ENCODE measurements around the gene PLCB1.

PLCB1 gene

GRCh38 chr20:8549192-8549591 lies 417.1 kb downstream of the PLCB1 start:
- H3K27ac ChIP-seq (ENCODE audit: low read depth, low read length) = no peak overlapping the region
- H4K8ac ChIP-seq (ENCODE audit: low read depth, low read length) = no peak overlapping the region
- H3K4me1 ChIP-seq (ENCODE audit: control insufficient read depth in 1 of 2, insufficient read depth in 2 of 2, low read length in 2 of 2) = no peaks in the 10 kb centered on the region
- H3K27me3 ChIP-seq (ENCODE audit: insufficient read depth, low read length) = no peaks in the 10 kb centered on the region
- H3K23ac ChIP-seq (ENCODE audit: low read length) = no peak overlapping the region
- no CpG with 5 or more reads among the region's 3 CpGs for WGBS (ENCODE audit: extremely low coverage, insufficient coverage, insufficient read length)
- H3K4me2 ChIP-seq (ENCODE audit: low read length) = no peak overlapping the region
- no peak overlapping the region for H3K4me3 ChIP-seq (ENCODE audit: low read depth, low read length)
- no peak overlapping the region for H4K91ac ChIP-seq (ENCODE audit: low read depth, low read length)
- H3K14ac ChIP-seq (ENCODE audit: low read length) = no peak overlapping the region
- H2AFZ ChIP-seq (ENCODE audit: insufficient read depth, low read length, poor library complexity) = no peak overlapping the region
- no peak overlapping the region for H3K4ac ChIP-seq (ENCODE audit: low read depth, low read length)
- no peaks in the 10 kb centered on the region for H3K79me2 ChIP-seq (ENCODE audit: control insufficient read depth, insufficient read depth, low read length, poor library complexity)
- H2BK120ac ChIP-seq (ENCODE audit: insufficient read depth, low read length, poor library complexity) = no peak overlapping the region
- no peak overlapping the region for H4K12ac ChIP-seq (ENCODE audit: low read depth, low read length)
- no peaks in the 10 kb centered on the region for H3K79me1 ChIP-seq (ENCODE audit: low read length)
- no peaks in the 10 kb centered on the region for H3K36me3 ChIP-seq (ENCODE audit: control insufficient read depth in 1 of 2, insufficient read depth in 2 of 2, low read length in 2 of 2)
- H3K9me3 ChIP-seq (ENCODE audit: insufficient read depth, low read depth, low read length) = no peaks in the 10 kb centered on the region
- no peak overlapping the region for H2AK5ac ChIP-seq (ENCODE audit: low read length)
- no peak overlapping the region for H3K18ac ChIP-seq (ENCODE audit: low read length)
- no peak overlapping the region for H3K9ac ChIP-seq (ENCODE audit: low read length)
- H2BK5ac ChIP-seq (ENCODE audit: low read depth, low read length, poor library complexity) = no peak overlapping the region
- no peak overlapping the region for H2BK12ac ChIP-seq (ENCODE audit: low read length)
- DNase-seq = no peak

DNA sequence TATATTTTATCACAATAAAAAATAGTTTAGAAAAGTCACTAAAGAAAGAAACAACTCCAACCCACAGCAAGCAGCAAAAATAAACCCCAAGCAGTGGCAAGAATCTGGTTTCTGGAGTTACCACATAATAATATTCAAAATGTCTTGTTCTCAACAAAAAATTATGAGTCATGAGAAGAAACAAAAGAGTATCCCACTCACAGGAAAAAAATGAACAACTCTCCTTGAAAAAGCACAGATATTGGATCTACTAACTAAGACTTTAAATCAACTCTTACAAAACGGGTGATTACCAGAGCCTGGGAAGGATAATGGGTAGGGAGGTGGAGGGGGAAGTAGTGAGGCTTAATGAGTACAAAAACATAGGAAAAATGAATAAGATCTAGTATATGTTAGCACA lies 425.6 kb downstream of the PLCB1 start:
- Histone ChIP-seq H3K4me3 (ENCODE audit: low read depth, low read length) (no peak overlapping the region), H3K9ac (ENCODE audit: low read length) (no peak overlapping the region), H3K4me2 (ENCODE audit: low read length) (no peak overlapping the region), H3K27me3 (ENCODE audit: insufficient read depth, low read length) (no peaks in the 10 kb centered on the region), H2BK5ac (ENCODE audit: low read depth, low read length, poor library complexity) (no peak overlapping the region), H2AK5ac (ENCODE audit: low read length) (no peak overlapping the region), H3K79me2 (ENCODE audit: control insufficient read depth, insufficient read depth, low read length, poor library complexity) (no peaks in the 10 kb centered on the region), H3K4ac (ENCODE audit: low read depth, low read length) (no peak overlapping the region), H2BK120ac (ENCODE audit: insufficient read depth, low read length, poor library complexity) (no peak overlapping the region), H3K36me3 (ENCODE audit: control insufficient read depth in 1 of 2, insufficient read depth in 2 of 2, low read length in 2 of 2) (no peaks in the 10 kb centered on the region), H3K9me3 (ENCODE audit: insufficient read depth, low read depth, low read length) (no peaks in the 10 kb centered on the region), H3K18ac (ENCODE audit: low read length) (no peak overlapping the region), H3K23ac (ENCODE audit: low read length) (no peak overlapping the region), H3K14ac (ENCODE audit: low read length) (no peak overlapping the region), H3K27ac (ENCODE audit: low read depth, low read length) (no peak overlapping the region), H3K4me1 (ENCODE audit: control insufficient read depth in 1 of 2, insufficient read depth in 2 of 2, low read length in 2 of 2) (no peaks in the 10 kb centered on the region), H4K12ac (ENCODE audit: low read depth, low read length) (no peak overlapping the region), H2AFZ (ENCODE audit: insufficient read depth, low read length, poor library complexity) (no peak overlapping the region), H4K91ac (ENCODE audit: low read depth, low read length) (no peak overlapping the region), H3K79me1 (ENCODE audit: low read length) (no peaks in the 10 kb centered on the region), H4K8ac (ENCODE audit: low read depth, low read length) (no peak overlapping the region), H2BK12ac (ENCODE audit: low read length) (no peak overlapping the region)
- no CpG with 5 or more reads among the region's 1 CpG for WGBS (ENCODE audit: extremely low coverage, insufficient coverage, insufficient read length)
- DNase-seq = no peak

DNA sequence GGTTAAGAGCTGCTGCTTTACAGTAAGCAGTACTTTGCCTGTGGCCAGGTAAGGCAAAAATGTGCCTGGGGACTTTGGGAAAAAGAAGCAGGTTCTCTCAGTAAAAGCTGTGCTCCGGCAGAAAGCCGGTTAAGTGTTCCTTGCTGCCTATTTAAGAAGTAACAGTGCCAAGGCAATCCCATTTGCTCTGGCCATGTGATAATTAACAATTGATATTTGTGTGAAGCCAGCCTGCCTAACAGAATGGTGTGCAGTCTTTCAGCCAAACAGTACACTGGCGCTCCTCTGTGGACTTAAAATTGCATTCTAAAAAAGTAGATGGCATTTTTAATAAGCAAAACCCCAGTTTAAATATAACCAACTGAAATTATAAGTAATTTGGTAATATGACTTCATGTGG lies 430.3 kb downstream of the PLCB1 start:
- no peak for DNase-seq
- no peak overlapping the region for H3K4me3 ChIP-seq (ENCODE audit: low read depth, low read length)
- H4K12ac ChIP-seq (ENCODE audit: low read depth, low read length) = no peak overlapping the region
- H4K91ac ChIP-seq (ENCODE audit: low read depth, low read length) = no peak overlapping the region
- H3K14ac ChIP-seq (ENCODE audit: low read length) = no peak overlapping the region
- no peak overlapping the region for H4K8ac ChIP-seq (ENCODE audit: low read depth, low read length)
- no peak overlapping the region for H2BK120ac ChIP-seq (ENCODE audit: insufficient read depth, low read length, poor library complexity)
- no peak overlapping the region for H3K23ac ChIP-seq (ENCODE audit: low read length)
- no peak overlapping the region for H3K18ac ChIP-seq (ENCODE audit: low read length)
- no peak overlapping the region for H3K4ac ChIP-seq (ENCODE audit: low read depth, low read length)
- no peaks in the 10 kb centered on the region for H3K4me1 ChIP-seq (ENCODE audit: control insufficient read depth in 1 of 2, insufficient read depth in 2 of 2, low read length in 2 of 2)
- no peaks in the 10 kb centered on the region for H3K36me3 ChIP-seq (ENCODE audit: control insufficient read depth in 1 of 2, insufficient read depth in 2 of 2, low read length in 2 of 2)
- no peak overlapping the region for H2AFZ ChIP-seq (ENCODE audit: insufficient read depth, low read length, poor library complexity)
- H3K9me3 ChIP-seq (ENCODE audit: insufficient read depth, low read depth, low read length) = no peaks in the 10 kb centered on the region
- no peak overlapping the region for H3K9ac ChIP-seq (ENCODE audit: low read length)
- no peaks in the 10 kb centered on the region for H3K27me3 ChIP-seq (ENCODE audit: insufficient read depth, low read length)
- no peak overlapping the region for H2BK12ac ChIP-seq (ENCODE audit: low read length)
- H3K79me1 ChIP-seq (ENCODE audit: low read length) = no peaks in the 10 kb centered on the region
- H2BK5ac ChIP-seq (ENCODE audit: low read depth, low read length, poor library complexity) = no peak overlapping the region
- H3K27ac ChIP-seq (ENCODE audit: low read depth, low read length) = no peak overlapping the region
- no CpG with 5 or more reads among the region's 3 CpGs for WGBS (ENCODE audit: extremely low coverage, insufficient coverage, insufficient read length)
- no peak overlapping the region for H3K4me2 ChIP-seq (ENCODE audit: low read length)
- no peak overlapping the region for H2AK5ac ChIP-seq (ENCODE audit: low read length)
- no peaks in the 10 kb centered on the region for H3K79me2 ChIP-seq (ENCODE audit: control insufficient read depth, insufficient read depth, low read length, poor library complexity)

DNA sequence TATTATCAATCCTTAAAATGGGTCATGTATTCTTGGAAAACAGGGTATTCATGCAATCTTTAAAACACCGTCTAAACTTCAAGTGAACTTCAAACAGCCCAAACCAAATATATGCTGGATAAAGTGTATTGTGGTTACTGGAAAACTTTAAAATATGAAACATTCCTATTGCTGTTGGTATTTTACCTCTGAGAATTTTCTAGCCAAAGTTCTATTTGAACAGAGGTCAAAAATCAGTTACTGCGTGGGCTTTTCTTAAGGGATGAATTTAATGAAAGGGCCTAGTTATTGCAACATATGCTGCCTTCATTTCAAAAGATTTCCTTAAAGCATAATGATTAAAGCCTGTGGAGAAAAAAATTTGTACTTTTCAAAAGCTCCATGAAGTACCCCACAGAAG lies 436.0 kb downstream of the PLCB1 start:
- Histone ChIP-seq H3K4me2 (ENCODE audit: low read length) (no peak overlapping the region), H2BK120ac (ENCODE audit: insufficient read depth, low read length, poor library complexity) (no peak overlapping the region)

More for the DNA sequence above, 436.0 kb downstream of the PLCB1 start:
- no peaks in the 10 kb centered on the region for H3K4me1 ChIP-seq (ENCODE audit: control insufficient read depth in 1 of 2, insufficient read depth in 2 of 2, low read length in 2 of 2)
- no peaks in the 10 kb centered on the region for H3K79me2 ChIP-seq (ENCODE audit: control insufficient read depth, insufficient read depth, low read length, poor library complexity)
- H4K8ac ChIP-seq (ENCODE audit: low read depth, low read length) = no peak overlapping the region
- H3K9ac ChIP-seq (ENCODE audit: low read length) = no peak overlapping the region
- H3K27ac ChIP-seq (ENCODE audit: low read depth, low read length) = no peak overlapping the region
- H3K36me3 ChIP-seq (ENCODE audit: control insufficient read depth in 1 of 2, insufficient read depth in 2 of 2, low read length in 2 of 2) = no peaks in the 10 kb centered on the region
- H3K14ac ChIP-seq (ENCODE audit: low read length) = no peak overlapping the region
- H3K9me3 ChIP-seq (ENCODE audit: insufficient read depth, low read depth, low read length) = no peaks in the 10 kb centered on the region
- no peak overlapping the region for H4K12ac ChIP-seq (ENCODE audit: low read depth, low read length)
- H3K18ac ChIP-seq (ENCODE audit: low read length) = no peak overlapping the region
- no peak overlapping the region for H2BK12ac ChIP-seq (ENCODE audit: low read length)
- H3K4ac ChIP-seq (ENCODE audit: low read depth, low read length) = no peak overlapping the region
- no peaks in the 10 kb centered on the region for H3K79me1 ChIP-seq (ENCODE audit: low read length)
- H2AK5ac ChIP-seq (ENCODE audit: low read length) = no peak overlapping the region
- no peak overlapping the region for H3K4me3 ChIP-seq (ENCODE audit: low read depth, low read length)
- H4K91ac ChIP-seq (ENCODE audit: low read depth, low read length) = no peak overlapping the region
- no CpG with 5 or more reads among the region's 2 CpGs for WGBS (ENCODE audit: extremely low coverage, insufficient coverage, insufficient read length)
- no peaks in the 10 kb centered on the region for H3K27me3 ChIP-seq (ENCODE audit: insufficient read depth, low read length)
- no peak overlapping the region for H2BK5ac ChIP-seq (ENCODE audit: low read depth, low read length, poor library complexity)
- H2AFZ ChIP-seq (ENCODE audit: insufficient read depth, low read length, poor library complexity) = no peak overlapping the region
- no peak overlapping the region for H3K23ac ChIP-seq (ENCODE audit: low read length)
- no peak for DNase-seq

Data from trophoblast cell (in vitro differentiated cells and primary cell).